Nucleus accumbens (tissue), 56 donors: ENCODE data around the gene SUGT1.
"Not testable (repeated sequence)": the region's sequence is repeated elsewhere in the genome, so short reads cannot be mapped to it uniquely, and the experiment has no call there.

Experiments
- DNase-seq, 56 donors: peaks; one replicate each; lab custom pipeline; 2025; lab: John Stamatoyannopoulos, UW

The SUGT1 gene

DNA sequence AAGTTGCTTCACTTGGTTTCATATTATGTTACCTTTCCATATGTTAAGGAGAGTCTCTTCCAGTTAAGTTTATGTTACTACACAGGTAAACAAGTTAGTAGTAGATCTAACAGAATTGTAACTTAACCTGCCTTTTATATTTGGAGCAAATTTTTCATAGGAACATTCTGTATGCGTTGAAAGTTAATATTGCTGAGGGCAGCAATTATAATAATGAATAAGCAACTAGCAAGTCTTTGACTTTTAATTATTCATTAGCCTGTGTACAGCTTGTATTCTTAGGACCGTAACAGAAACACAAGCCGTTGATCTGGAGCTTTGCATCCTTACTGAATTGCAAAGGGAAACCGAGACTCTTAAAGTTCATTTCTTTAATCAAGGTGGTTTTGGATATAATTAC lies 11.6 kb downstream of the SUGT1 start:
- DNase-seq, result no peak

DNA sequence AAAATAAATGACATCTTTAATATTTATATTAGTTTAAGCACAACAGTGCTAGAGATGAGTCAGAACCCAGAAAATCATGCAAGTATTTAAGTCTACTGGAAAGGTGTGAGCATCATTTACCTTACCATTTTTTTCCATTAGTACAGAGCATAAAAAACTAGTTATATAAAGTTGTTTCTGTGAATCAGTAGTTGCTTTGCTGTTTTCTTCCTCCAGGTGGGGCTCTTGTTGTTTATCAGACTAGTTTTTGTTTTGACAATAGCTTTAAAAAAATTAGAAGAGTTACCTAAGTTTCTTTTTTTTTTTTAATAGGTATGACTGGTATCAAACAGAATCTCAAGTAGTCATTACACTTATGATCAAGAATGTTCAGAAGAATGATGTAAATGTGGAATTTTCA lies 12.7 kb downstream of the SUGT1 start:
- DNase-seq, result no peak

DNA sequence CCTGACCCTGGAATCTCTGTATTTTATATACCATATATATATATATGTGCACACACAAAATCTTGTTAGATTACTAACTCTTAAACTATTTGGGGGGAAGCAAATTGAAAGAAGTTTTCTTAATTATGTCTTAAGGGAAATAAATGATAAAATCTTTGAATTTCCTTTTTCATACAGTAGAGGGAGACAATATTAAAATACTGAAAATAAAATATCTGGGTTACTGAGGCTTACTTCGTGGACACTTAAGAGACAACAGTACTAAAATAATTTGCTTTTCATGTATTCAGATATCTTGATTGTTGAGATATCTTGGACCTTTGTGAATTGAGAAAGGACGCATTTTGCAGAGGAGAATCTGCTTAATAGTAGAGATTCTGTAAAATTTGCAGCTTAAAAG lies 17.0 kb downstream of the SUGT1 start:
- DNase-seq, result no peak

DNA sequence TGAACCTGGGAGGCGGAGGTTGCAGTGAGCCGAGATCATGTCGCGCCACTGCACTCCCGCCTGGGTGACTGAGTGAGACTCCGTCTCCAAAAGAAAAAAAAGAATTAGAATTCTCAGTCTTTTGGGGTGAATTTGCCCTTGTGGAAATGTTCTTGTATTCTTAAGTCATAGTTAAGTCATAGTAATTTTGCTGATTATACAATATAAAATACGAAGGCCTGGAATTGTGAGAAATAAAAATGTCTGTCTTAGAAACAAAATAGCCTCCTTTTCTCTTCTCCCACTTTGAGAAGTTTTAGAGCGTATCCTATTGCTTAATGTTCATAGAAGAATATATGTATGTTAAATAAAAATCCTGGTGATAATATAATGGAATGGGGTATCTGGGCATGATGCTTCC lies 18.1 kb downstream of the SUGT1 start:
- DNase-seq, result no peak

DNA sequence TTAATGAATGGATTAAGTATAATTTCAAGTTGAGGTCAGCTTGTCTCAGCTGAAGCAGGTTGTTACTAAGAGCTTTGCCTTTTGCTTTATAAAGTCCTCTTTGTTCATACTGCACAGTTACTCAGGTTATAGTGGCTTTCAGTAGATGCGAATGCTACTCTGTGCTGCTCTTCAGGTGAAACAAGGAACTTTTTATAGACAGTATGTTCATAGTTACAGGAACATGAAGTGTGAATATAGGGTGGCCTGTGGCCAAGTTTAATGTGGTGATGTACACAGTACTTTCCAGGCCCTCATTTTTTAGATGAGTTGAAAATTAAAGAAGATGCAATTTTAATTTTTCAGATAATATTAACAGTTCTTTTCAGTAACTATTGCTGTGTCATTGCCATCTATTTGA lies 20.8 kb downstream of the SUGT1 start:
- DNase-seq, result no peak

DNA sequence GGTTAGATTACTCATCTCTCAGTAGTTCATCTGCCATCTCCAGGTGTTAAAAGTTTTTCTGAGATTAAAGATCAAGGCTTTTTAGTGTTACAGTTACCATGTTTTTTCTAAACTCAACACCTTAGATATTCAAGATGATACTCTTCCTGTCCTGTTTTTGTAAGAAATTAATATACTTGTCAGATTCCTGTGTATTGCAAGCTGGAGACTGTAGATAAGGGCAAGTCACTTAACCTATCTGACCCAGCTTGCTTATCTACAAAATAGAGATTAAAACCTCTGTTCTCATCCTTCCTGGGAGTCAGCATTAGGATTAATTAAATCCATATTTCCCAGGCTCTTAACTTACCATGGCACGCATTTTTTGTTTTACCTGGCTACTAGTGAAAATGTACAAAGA lies 25.2 kb downstream of the SUGT1 start:
- no peak for DNase-seq

DNA sequence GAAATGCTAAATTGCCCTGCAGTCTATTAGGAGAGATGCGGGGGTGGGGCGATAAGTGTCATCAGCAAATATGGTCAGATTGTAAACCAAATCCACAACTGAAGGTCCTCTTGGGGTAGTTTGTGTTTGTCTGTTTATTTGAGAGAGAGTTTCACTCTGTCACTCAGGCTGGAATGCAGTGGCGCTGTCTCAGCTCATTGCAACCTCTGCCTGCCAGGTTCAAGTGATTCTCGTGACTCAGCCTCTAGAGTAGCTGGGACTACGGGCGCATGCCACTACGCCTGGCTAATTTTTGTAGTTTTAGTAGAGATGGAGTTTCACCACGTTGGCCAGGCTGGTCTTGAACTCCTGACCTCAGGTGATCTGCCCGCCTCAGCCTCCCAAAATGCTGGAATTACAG lies 33.2 kb downstream of the SUGT1 start:
- not testable (repeated sequence) for DNase-seq

DNA sequence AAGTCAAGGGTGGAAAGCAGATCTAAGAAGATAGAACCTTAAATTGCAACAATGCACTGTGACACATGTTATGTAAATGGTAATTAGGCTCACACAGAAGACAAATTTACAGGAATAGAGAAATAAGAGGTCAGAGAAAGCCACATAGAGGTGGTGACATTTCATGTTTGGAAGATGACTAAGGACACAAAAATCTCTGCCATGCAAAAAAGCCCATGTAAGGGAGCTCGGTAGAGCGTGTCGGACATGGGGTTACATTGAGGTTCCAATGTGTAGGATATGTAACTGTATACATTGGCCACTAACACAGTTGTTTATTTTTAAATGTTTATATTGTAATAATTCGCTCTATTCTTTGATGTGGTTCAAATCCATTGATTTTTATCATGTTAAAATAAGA lies 33.7 kb downstream of the SUGT1 start:
- DNase-seq, result no peak

DNA sequence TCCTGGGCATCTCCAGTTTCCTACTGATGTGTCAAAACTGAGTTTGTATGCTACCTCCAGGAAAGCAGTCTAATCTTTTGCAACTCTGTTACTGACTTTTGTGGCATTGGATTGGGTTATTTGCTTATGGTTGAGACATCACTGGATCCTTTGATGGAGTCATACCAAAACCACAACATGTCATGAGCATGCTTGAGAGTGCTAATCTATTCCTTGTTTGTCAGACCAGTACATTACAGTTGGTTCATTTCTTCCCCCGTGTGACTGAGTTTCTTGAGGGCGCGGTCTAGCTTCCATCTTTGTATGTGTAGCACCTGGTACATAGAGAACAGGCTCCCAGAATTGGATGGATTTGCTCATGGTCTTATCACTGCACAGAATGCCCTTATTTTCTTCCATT lies 43.2 kb downstream of the SUGT1 start:
- DNase-seq, result no peak

DNA sequence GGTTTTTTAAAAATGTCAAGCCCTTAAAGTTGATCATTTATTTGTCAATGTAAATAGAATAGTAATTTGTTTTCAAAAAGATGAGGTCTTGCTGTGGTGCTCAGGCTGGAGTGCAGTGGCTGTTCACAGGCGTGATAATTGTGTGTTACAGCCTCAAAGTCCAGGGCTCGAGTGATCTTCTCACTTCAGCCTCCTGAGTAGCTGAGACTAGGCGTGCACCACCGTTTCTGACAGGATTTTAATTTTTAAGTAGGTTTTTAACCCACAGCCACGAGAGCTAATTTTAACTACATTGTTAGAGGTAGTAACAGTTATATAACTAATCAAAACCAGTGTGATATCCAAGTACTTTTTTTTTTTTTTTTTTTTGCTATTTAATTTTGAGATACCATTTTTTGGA lies 43.9 kb downstream of the SUGT1 start:
- DNase-seq, result peak in 4 of 56 donors; percentile 3 to 8 (median 6)

DNA sequence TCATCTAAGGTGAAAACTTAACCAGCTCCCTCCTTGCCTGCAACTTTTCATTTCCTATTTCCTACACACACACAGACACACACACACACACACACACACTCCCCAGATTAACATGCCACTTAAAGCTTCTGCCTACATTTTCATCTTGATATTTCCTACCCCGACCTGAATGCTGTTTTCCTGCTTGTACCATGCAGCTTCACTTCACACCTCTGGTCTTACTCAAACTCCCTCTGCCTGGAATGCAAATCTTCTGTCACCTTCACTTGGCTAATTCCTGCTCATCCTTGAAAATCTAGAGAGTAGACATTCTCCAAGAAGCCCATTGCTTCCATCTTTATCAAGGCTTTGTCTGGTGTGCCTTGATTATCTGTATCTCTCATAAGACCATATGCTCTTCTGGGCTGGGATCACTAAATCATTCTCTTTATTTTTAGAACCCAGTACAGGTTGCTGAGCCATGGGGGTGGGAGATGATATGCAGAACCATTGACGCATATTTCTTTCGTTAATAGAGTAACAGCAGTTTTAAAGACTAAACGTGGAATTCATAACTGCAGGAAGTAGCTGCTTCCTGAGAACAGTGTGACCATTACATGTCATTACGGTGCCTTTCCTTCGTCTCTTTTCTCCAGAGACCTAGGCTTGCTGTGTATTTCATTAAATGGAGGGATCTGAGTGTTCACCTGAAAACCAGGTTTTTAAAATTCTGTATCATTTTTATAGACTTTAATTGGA lies 49.3 kb downstream of the SUGT1 start:
- no peak for DNase-seq

DNA sequence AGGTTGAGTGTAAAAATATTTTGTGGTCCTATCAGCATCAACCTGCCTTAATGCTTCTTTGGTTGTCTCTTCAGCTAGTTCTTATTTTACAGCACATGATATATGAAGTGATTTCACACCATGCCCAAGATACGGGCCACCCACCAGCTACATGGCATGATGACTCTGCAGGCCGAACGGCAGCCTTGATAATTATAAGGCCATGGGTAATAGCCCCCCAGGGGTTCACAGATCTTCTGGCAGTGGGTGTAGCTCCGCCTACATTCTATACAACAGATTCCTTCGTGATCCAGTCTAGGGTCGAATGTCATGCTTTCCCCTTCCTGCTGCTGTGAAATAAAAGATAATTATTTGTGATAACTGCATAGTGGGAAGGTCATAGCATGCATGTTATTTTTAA lies 50.8 kb downstream of the SUGT1 start:
- no peak for DNase-seq

DNA sequence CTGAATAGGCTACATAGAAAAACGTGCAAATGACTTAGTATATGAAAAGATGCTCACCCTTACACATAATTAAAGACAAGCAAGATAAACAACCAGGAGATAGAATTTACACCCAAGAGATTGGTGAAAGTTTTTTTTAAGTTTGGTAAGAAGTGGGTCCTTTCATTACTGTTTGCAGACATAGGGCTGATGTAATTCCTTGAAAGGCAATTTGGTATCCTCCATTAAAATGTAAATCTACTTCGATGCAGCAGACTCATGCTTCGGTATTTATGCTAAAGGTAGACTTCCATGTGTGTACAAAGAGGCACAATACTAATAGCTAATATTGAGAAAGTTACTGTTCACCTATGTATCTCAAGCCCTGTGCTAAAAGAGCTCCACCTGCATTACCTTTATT lies 53.4 kb downstream of the SUGT1 start:
- DNase-seq, result no peak

DNA sequence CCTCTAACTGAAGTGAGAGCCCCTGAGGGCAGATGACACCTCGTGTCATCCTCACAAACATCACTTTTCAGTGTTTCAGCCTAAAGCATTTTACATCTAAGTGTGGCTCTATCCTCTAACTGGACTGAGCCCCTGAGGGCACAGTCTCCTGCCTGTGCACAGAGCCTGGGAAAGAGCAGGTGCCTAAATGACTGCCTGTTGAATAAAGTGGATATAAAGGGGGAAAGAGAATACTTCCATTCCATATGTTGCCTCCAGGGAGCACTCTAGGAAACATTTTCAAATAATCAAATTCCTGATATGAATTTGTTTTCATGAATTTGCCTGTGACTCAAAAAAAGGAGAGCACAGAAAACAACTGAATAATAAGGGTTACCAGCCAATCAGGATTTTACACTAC lies 54.7 kb downstream of the SUGT1 start:
- no peak for DNase-seq

DNA sequence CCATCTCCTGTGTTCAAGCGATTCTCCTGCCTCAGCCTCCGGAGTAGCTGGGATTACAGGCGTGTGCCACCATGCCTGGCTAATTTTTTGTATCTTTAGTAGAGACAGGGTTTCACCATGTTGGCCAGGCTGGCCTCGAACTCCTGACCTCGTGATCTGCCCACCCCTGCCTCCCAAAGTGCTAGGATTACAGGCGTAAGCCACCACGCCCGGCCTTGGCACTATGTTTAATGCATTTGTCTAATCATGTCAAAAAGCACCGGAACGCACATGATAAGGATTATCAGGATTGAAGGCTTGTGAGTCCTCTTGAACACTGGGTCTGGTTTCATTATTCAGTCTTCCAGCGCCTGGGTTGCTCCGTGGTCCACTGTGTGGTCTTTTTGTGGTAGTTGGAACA lies 55.6 kb downstream of the SUGT1 start:
- DNase-seq, result not testable (repeated sequence)

DNA sequence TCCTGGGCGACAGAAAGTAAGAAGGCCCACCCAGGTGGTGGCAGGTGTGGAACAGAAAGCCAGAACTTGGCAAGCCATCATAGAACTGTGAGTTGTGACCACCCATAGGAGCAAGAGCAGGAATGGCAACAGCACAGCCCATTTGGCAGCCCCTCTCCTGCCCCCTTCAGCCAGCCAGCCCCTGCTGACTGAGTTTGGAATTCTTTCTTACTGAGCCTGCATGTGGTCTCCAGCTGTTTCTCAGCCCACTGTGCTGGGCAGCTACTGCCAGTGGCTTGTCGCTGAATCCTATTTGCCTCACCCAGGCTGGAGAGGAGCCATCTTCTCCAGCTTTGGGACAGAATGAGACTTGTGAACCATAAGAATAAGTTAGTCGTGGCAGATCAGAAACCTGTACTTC lies 58.6 kb downstream of the SUGT1 start:
- DNase-seq, result no peak

DNA sequence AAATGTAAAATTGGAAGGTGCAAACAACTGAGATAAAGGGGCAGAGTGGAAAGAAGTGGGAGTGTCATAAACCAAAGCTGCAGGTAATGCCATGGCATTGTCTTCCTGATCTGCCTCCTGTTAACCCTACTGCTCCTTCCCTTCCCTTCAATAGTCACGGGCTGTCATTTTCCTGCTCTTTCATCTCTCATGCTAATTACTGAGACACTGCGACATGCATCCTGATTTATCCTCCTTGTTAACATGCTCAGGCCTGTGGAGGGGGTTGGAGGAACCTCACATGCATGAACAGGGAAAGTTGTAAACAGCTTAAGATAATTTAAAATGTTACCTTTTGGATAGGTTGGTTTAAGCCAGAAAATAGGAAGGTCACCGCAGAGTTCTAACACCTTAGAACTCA lies 59.7 kb downstream of the SUGT1 start:
- DNase-seq, result no peak

DNA sequence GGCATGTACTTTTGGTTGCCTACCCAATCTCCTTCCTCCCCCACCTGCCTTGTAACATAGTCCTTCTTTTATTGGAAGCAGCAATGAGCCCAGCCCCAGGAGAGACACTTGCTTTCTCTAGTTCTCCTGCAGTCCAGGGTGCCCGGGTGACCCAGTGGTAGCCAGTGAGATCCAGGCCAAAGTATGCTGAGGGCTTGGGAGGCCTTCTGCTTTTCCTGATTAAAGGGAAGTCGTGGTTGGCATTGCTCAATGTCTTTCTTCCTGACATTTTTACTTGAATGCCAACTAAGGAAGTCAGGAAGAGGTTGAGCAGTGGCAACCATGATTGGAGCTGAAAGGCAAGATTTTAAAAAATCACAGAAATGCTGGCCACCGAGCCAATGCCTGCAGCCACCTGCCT lies 61.3 kb downstream of the SUGT1 start:
- DNase-seq, result peak in 9 of 56 donors; percentile 2 to 23 (median 8)

DNA sequence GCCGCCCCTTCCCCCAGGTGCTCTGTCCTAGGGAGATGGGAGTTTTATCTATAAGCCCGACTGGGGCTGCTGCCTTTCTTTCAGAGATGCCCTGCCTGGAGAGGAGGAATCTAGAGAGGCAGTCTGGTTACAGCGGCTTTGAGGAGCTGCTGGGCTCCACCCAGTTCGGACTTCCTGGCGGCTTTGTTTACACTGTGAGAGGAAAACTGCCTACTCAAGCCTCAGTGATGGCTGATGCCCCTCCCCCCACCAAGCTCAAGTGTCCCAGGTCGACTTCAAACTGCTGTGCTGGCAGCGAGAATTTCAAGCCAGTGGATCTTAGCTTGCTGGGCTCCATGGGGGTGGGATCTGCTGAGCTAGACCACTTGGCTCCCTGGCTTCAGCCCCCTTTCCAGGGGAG lies 68.3 kb downstream of the SUGT1 start:
- not testable (repeated sequence) for DNase-seq

DNA sequence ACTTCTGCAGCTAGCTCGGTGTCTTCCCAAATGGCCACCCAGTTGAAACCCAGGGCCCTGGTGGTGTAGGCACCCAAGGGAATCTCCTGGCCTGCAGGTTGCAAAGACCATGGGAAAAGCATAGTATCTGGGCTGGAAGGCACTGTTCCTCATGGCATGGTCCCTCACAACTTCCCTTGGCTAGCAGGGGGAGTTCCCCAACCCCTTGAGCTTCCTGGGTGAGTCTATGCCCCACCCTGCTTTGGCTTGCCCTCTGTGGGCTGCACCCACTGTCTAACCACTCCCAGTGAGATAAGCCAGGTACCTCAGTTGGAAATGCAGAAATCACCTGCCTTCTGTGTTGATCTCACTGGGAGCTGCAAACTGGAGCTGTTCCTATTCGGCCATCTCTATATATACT lies 68.7 kb downstream of the SUGT1 start:
- not testable (repeated sequence) for DNase-seq

DNA sequence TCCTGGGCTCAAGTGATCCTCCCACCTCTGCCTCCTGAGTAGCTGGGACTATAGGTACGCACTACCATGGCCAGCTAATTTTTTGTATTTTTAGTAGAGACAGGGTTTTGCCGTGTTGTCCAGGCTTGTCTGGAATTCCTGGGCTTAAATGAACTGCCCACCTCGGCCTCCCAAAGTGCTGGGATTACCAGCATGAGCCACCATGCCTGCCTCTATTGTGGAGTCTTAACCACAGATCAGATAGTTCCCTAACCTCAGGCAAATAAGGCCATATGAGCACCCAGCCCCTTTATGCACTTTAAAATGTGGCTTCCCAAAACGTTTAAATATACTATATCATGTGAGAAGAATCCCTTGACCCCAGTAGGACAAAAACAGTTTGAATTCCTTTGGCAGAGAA lies 70.5 kb downstream of the SUGT1 start:
- no peak for DNase-seq

DNA sequence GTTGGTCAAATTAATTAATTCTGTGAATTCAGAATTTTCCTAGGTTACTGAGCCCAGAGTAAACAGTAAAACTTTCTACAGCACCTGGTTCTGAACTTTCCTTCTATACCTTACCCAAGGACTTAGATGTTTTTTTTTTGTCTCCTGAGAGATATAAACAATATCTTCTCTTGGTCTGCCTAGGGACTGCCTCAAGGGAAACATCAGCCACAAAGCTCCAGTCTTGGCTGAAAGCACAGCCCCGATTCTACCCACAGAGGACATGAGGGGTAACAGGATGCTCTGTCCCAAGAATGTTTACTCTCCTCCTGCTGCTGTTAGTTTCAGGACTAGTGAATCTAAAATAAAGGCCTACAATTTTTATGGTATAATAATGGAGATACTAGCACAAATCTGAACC lies 72.7 kb downstream of the SUGT1 start:
- no peak for DNase-seq

DNA sequence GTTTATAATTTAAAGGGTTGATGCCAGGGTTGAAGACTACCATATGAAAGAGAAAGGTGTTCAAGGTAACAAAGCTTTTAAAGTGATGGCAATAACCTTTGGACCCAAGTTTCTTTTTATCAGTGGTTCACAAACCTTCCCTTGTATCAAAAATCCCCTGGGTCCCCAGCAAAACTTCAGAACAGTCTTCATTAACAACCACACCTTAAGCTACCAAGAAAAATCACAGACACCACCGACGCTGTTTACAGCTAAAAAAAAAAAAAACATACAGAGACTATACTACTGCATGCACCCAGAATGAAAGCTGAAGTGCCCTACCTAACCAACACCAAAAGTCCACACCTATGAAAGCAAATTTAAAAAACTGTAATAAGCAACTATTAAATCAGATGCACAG lies 73.6 kb downstream of the SUGT1 start:
- no peak for DNase-seq
